DMS114 treated with DMSO at 0.1 percent for 48 hours (cell line): Measurements from ENCODE around the gene UST.
"Not testable (repeated sequence)": the region's sequence is repeated elsewhere in the genome, so short reads cannot be mapped to it uniquely, and the experiment has no call there.

Experiments
- DNase-seq: peaks from one replicate; lab custom pipeline; 2025; ENCODE audit not compliant: unreplicated experiment; lab: John Stamatoyannopoulos, UW

UST gene

GRCh38 chr6:148998704-148999103, 251.9 kb downstream of the UST start:
- no peak for DNase-seq

DNA sequence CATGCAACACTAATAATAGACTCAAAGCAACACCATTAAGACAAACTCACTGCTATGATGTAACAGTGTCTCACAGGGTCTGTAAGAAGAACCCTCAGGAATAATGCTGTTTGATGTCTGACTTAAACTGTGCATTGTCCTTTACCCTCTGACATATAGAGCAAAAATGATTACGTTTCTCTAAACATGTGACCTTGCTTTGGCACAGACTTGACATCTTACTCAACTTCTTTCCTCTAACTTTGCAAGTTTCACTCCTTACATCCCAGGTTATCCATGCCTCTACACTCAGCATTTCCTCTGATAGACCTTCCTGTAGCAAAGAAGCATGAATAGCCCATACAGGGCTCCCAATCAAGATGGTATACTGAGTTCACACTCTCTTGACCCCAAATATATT, 252.7 kb downstream of the UST start:
- no peak for DNase-seq

DNA sequence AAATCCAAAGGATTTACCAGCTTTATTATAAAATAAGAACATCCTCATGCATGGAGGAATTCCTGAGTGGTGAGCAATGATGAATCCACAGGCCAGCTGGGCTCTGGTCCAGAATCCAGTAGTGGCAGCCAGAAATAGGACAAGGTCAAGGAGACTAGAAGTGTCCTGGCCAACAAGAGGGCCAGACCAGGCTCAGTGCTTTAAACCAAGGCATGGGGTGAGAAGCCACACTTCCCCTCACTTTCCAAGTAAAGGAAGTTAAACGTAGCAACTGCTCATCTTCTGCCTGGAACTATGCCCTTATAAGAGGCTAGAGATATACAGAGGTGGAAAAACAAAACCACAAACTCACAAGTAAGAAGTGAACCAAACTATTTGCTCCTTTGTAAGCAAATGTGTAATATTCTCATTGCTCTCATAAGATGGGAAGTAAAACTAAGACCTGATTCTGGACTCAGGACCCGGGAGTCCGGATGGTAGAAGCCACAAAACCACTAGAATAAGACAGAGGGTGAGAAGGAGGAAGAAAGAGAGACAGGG, 253.2 kb downstream of the UST start:
- no peak for DNase-seq

DNA sequence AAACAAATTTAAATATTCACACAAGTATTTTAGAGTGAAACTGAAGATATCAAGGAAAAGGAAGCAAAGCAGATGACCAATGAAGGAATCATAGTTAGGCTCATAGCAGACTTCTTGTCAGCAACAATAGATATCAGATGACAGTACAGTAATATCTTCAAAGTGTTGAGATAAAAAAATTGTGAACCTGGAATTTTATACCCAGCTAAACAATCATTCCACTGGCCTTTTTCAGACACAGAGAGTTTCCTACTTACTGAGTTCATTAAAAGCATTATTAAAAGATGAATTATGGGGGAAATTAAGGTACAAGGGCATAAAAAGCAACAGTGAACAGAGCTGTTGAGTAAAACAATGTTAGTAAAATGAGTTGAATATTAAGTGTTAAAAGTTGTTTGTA, 254.6 kb downstream of the UST start:
- DNase-seq, result no peak

DNA sequence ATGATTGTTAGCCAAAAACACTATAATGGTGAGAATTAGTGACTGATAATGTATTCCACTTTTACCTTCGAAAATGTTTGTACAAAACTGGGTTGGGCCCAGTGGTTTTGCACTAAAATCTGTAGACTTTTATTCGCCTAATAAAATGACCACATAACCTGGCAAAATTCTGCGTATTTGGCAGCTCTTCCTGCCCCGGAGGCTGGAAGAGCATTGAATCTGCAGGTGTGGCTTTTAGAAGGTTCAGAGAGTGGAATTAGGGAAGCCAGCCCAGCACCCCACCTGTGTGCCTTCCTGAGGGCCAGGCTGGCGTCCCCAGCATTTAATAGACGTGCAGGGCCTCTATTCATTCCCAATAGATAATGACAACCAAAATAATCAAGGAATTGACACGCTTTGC, 256.7 kb downstream of the UST start:
- no peak for DNase-seq

DNA sequence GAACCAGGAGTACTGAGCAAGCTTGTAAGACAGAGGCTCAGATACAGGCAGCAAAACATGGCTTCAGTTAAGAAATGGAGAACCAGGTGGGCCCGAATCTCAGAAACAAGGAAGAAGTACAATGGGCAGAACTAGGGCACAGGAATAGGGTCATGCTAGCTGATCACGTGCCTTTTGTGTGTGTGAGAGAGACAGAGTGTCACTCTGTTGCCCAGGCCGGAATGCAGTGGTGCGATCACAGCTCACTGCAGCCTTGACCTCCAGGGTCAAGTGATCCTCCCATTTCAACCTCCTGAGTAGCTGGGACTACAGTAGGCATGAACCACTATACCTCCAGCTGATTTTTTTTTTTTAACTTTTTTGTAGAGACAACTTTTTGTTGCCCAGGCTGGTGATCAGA, 257.8 kb downstream of the UST start:
- no peak for DNase-seq

GRCh38 chr6:149006236-149006635, 259.4 kb downstream of the UST start:
- DNase-seq, result not testable (repeated sequence)

GRCh38 chr6:149006671-149007070, 259.8 kb downstream of the UST start:
- DNase-seq, result no peak

DNA sequence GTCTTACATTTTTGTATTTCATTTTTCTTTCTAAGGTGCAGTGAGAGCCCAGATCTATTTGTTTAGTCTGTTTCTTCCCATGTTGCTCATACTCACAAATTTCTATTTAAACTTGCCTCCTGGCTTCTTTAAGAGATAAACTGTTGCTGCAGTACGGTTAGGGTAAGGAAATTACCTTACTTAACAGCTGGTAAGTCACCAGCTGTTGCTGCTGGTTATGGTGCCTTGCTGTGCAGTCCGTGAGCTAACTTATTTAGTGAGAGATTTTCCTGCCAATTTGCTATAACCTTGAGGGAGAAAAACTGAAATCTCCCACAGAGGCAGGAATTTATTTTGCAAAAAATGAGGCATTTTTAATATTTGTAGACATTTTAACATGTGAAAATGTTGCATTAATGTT, 261.0 kb downstream of the UST start:
- no peak for DNase-seq

GRCh38 chr6:149008741-149009140, 261.9 kb downstream of the UST start:
- no peak for DNase-seq

- no peak for DNase-seq
Observed at GRCh38 chr6:149012040-149012545, 265.3 kb downstream of the UST start.

DNA sequence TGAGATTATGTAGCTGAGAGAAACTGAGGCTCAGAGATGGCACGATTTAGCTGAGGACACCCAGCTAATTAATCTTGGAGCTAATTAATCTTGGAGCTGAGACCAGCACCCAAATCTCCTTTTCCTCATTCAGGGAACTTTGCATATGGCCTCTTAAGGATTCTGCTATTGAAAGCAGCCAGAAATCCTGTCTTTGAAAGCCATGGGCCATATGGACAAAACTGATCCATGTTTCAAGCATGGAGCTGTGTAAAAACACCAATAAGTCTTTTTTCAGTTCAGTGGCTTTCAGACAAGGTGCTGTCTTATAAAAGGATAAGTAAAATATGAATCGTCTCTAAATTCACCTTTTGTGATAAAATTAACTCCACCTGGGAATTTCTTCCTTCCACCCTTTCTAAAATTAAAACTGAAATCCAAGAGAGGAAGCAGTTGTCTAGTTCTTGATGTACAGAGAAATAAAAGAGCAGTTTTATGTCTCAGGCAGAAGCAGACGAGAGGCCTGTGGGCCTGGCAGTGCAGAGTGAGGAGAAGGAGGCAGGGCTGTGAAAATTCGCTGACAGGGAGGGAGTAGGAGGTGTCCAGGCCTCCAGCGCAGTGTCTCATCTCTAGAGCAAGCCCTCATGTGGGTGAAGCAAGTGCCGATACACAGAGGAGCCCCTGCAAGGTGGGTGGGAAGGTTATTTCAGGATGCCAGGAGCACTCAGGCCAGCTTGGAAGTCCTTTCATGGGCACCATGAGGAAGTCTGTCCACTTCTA, 266.9 kb downstream of the UST start:
- DNase-seq, result no peak

DNA sequence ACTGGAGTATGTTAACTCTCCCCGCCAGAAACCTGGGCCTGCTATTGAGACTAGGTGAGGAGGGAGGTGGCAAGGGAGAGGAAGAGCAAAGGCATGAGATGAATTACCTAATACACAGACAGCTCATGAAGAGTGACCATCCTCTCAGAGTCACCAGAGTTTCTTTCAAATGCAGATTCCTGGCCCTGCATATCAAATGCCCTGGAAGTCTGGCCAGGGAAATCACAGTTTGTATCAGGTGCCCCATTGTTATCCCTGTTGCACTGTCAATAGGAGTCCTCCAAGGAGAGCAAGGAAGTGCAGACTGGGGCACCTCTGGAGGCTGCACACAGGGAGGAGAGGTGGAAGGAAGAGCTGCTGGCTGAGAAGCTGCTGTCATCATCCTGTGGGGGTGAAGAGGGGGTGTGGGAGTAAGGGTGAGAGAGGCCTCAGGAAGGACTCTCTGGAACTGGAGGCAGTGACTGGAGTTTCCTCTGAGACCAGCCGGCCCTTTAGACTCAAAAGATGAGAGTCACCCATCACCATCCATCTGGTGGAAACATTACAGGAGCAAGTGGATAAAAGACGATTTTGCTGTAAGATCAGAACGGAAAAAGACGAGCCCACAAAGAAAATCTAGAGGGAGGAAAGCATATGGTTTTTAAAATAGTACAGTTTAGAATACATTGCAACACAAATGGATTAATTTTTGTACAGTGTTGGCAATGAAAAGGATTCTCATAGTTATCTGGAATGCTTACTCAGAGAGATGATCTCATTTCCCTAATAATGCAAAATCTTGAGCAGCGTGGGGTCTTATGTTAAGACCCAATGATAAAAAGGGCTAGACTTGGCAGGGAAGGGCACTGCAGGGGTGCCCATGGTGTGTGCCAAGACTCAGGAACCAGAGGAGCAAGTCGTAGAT, 268.1 kb downstream of the UST start:
- DNase-seq, result no peak

DNA sequence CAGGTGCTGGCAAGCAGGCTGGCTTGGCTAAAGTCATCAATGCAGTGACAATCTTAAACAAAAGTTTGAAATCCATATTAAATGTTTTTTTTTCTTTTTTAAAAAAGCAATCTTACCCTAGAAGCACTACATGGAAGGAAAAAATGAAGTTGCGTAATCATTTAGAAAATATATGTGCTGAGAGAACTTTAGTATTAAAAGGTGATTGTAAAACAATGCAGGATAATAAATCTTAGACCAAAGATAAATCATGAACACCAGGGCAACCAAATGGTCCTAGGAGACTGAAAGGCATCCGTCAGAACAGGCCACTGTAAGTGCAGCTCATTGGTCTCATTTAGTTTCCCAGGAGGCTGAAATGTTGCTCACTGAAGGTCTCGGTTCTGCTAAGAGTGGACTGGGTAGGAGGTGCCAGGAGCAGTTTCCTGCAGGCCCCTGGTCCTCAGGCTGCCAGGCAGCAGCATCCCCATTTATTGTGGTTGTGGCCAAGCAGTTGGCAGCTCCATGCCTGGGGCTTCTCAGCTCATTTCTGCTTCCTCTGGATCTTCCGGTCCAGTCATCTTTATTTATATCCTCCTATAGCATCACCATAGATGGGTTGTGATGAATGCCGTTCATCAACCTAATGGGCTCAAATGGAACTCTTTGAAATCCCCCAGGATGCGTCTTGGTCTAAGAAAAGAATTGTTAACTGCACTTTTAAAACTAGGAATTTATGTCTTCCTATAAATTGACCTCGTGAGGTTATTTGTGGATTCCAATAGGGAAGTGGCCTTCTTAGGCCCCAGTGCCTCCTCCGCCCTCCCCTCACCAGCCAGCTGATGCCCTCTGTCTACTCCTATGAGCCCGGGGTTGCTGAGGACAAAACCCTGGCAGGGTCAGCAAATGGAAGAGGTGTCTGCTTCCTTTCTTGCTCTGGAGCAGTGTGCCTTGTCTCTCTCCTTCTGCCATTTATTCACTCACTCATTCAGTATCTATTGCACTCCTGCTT, 269.0 kb downstream of the UST start:
- no peak for DNase-seq

- no peak for DNase-seq
Observed at GRCh38 chr6:149016716-149017115, 269.9 kb downstream of the UST start.

DNA sequence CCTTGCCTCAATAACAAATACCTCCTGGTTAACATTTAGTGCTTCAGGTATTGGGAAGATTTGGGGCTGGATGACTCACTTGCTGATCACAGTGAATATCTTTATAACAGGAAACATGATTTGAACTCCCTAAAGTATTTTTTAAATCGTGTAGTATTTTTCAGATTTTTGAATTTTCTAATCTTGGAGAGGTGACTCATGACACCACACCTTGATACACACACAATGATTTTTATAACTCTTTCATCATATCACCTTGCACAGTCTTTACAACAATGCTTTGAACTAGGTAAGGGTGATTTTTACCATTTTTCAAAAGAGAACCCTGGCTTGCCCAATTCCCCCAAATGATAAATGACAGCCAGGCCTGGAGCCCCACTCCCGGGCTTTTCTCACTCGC, 273.5 kb downstream of the UST start:
- no peak for DNase-seq

- DNase-seq, result no peak
Observed at GRCh38 chr6:149024361-149024760, 277.5 kb downstream of the UST start.

GRCh38 chr6:149025061-149025460, 278.2 kb downstream of the UST start:
- DNase-seq, result no peak

- DNase-seq, result no peak
Observed at GRCh38 chr6:149026530-149026942, 279.7 kb downstream of the UST start.

DNA sequence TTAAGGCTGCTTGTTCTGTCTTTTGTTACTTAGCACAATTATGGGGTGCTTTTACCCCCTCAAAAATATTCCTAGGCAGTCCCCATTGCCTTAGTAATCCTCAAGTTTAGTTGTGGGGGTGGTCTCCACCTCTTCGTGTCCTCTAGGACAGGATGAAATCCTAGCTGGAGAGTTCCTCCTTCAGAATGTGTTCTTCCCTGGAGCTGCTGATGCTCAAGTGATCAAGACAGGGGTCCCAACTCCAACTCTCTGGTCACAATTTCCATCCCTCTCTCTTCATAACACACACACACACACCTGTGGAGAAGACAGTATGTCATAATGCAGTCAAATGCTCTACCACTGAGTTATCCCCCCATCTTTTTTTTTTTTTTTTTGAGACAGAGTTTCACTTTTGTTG, 280.7 kb downstream of the UST start:
- no peak for DNase-seq
